Mesangial cell (primary cell): ENCODE measurements around the gene ZNF93. TPM values are rescaled to one million over a fixed set of nuclear protein-coding genes. Genes with fewer than 3 reads are reported as not detected.

ENCODE experiments used
- total RNA-seq: library from RNA; depleted of rRNA; stranded (reverse); fragments of >200 nt; gene quantifications from 2 replicates; pipeline ENCODE4 v1.2.3, GENCODE V29; 2015

The ZNF93 gene
- total RNA-seq, result 4.3 and 15.0 TPM in 2 replicates

GRCh38 chr19:19900729-19901444 is at the start of gene ZNF93:
ZNF93 (plus strand) TSS chr19:19900946; CDS start chr19:19901089, 143 bp downstream.

GRCh38 chr19:19865750-19866610 is 34.8 kb upstream of the ZNF93 start, which contains the start of gene ZNF253:
ZNF253 (plus strand) TSS chr19:19865882; CDS start chr19:19865997, 115 bp downstream.

Other genes starting within 250 kb of the ZNF93 start
- gene ATP13A1, start 237.3 kb upstream of the ZNF93 start, total RNA-seq, result 56.0 and 58.3 TPM in 2 replicates
- 1.9 and 5.4 TPM in 2 replicates for gene ZNF101, start 232.1 kb upstream of the ZNF93 start, total RNA-seq
- gene ZNF14, start 167.8 kb upstream of the ZNF93 start, total RNA-seq, result 1.5 and 2.8 TPM in 2 replicates
- 14.5 and 35.9 TPM in 2 replicates for gene ZNF506, start 79.2 kb upstream of the ZNF93 start, total RNA-seq
- gene ZNF253, start 35.1 kb upstream of the ZNF93 start, total RNA-seq, result 3.2 and 3.9 TPM in 2 replicates
- 0.49 and 1.9 TPM in 2 replicates for gene ZNF682, start 138.6 kb downstream of the ZNF93 start, total RNA-seq
- 1.0 and 2.8 TPM in 2 replicates for gene ZNF90, start 177.1 kb downstream of the ZNF93 start, total RNA-seq